GM12875 (cell line): Measurements from ENCODE around the gene EEF2K.

ENCODE experiments used
- H3K4me3 ChIP-seq: one replicate; pipeline ENCODE4 v1.5.1; 2011; ENCODE audit warnings: low read depth, low read length, control low read depth
- CTCF ChIP-seq: IDR thresholded peaks from 2 replicates; pipeline ENCODE4 v1.5.1; 2011; ENCODE audit warnings: low read depth, mild to moderate bottlenecking, control low read depth, inconsistent platforms, low read length, moderate library complexity, borderline replicate concordance; ENCODE audit not compliant: insufficient read depth

The EEF2K gene

GRCh38 chr16:22232277-22233036 is 26.4 kb downstream of the EEF2K start:
- no peak for TF ChIP-seq CTCF
- H3K4me3 ChIP-seq: no peak overlapping the region

- TF ChIP-seq CTCF: no peak
- H3K4me3 ChIP-seq: no peak overlapping the region
Measured at GRCh38 chr16:22233037-22233372, 26.9 kb downstream of the EEF2K start.

- H3K4me3 ChIP-seq: no peak overlapping the region
Measured at GRCh38 chr16:22235839-22236745, 30.0 kb downstream of the EEF2K start.

GRCh38 chr16:22239131-22239805 is 33.2 kb downstream of the EEF2K start:
- H3K4me3 ChIP-seq: no peak overlapping the region
- TF ChIP-seq CTCF: no peak

More at GRCh38 chr16:22235839-22236745, 30.0 kb downstream of the EEF2K start:
- TF ChIP-seq CTCF: no peak

GRCh38 chr16:22240023-22240710 is 34.1 kb downstream of the EEF2K start:
- H3K4me3 ChIP-seq: no peak overlapping the region
- no peak for TF ChIP-seq CTCF

- H3K4me3 ChIP-seq: no peak overlapping the region
- no peak for TF ChIP-seq CTCF
Measured at GRCh38 chr16:22250522-22250921, 44.4 kb downstream of the EEF2K start.
